Panc1 (cell line): ENCODE data around the gene CNNM2. TPM values are rescaled to one million over a fixed set of nuclear protein-coding genes. Genes with fewer than 3 reads are reported as not detected.

ENCODE experiments used
- ATAC-seq: fragments of 200-7000 bp; cut with Tn5 transposase; 2 replicates; pipeline ENCODE4 v1.9.1; 2020; ENCODE audit warnings: mild to moderate bottlenecking, moderate library complexity
- BruUV-seq: library from RNA; stranded (reverse); fragments of 400-500 nt; replicated peaks from 2 replicates; lab custom pipeline; 2021; lab: Mats Ljungman, UMichigan
- CTCF ChIA-PET: fragments of 300-600 bp; sonication (Branson Sonifier 250); formaldehyde crosslinking; loops from one replicate; lab custom pipeline; 2022; ENCODE audit warnings: antibody characterized with exemption; lab: Charles Lee
- POLR2A ChIA-PET: fragments of 300-600 bp; sonication (Branson Sonifier 250); formaldehyde crosslinking; loops from one replicate; lab custom pipeline; 2022; ENCODE audit warnings: antibody characterized with exemption; lab: Charles Lee
- DNase-seq: peaks from one replicate; pipeline ENCODE4 v3.0.0-alpha.2; 2010; ENCODE audit warnings: low read depth, low spot score
- H3K27ac ChIP-seq: 2 replicates; pipeline ENCODE4 v1.5.1; 2011; ENCODE audit warnings: mild to moderate bottlenecking, low read length, inconsistent platforms
- H3K27me3 ChIP-seq: fragments of 200-500 bp; sonication (Bioruptor generic); 2 replicates; pipeline ENCODE4 v1.6.0; 2014; ENCODE audit warnings: low read length, inconsistent platforms; ENCODE audit not compliant: control insufficient read depth, insufficient read depth
- H3K36me3 ChIP-seq: fragments of 200-500 bp; sonication (Bioruptor generic); 2 replicates; pipeline ENCODE4 v1.5.1; 2014; ENCODE audit warnings: inconsistent platforms, mild to moderate bottlenecking, low read length, moderate library complexity; ENCODE audit not compliant: control insufficient read depth, insufficient read depth
- H3K4me1 ChIP-seq: 2 replicates; pipeline ENCODE4 v1.5.1; 2011; ENCODE audit warnings: inconsistent platforms, mild to moderate bottlenecking, low read length, moderate library complexity; ENCODE audit not compliant: control insufficient read depth, insufficient read depth
- H3K4me3 ChIP-seq, 2 experiments: 2 replicates each; pipeline ENCODE4 v1.5.1; 2011 to 2012; ENCODE audit warnings: low read depth in 2 of 2, low read length in 2 of 2, mild to moderate bottlenecking in 2 of 2, inconsistent platforms in 1 of 2, moderate library complexity in 1 of 2
- H3K9me3 ChIP-seq: fragments of 200-500 bp; sonication (Bioruptor generic); 2 replicates; pipeline ENCODE4 v1.5.1; 2014; ENCODE audit warnings: low read depth, mild to moderate bottlenecking, inconsistent platforms, low read length, moderate library complexity; ENCODE audit not compliant: control insufficient read depth, insufficient read depth
- POLR2AphosphoS5 ChIP-seq: IDR thresholded peaks from 2 replicates; pipeline ENCODE4 v1.6.1; 2012; ENCODE audit warnings: mild to moderate bottlenecking, low read depth, low read length, moderate library complexity
- SIN3A ChIP-seq: IDR thresholded peaks from 2 replicates; pipeline ENCODE4 v1.6.1; 2012; ENCODE audit warnings: low read depth, mild to moderate bottlenecking, low read length, moderate library complexity, borderline replicate concordance; ENCODE audit not compliant: insufficient read depth
- TCF7L2 ChIP-seq: IDR thresholded peaks from 2 replicates; pipeline ENCODE4 v1.6.1; 2011; ENCODE audit warnings: mild to moderate bottlenecking, low read depth, low read length, inconsistent platforms
- in situ Hi-C: cut with HindIII; loops from 2 replicates; pipeline ENCODE4 v1.10.0; 2016; ENCODE audit warnings: low sequenced_read_pairs, low pct_unique_long_range_greater_than_20kb
- intact Hi-C: fragments of 100-400 bp; cut with micrococcal nuclease; formaldehyde crosslinking; loops from one replicate; pipeline ENCODE4 v1.10.0; 2022; ENCODE audit not compliant: unreplicated experiment
- total RNA-seq: library from RNA; stranded (reverse); gene quantifications from one replicate; pipeline ENCODE4 v1.2.1, GENCODE V29; 2021; ENCODE audit not compliant: unreplicated experiment
- TF ChIP-seq, protein P1 (sequence below): fragments of 450-650 bp; IDR thresholded peaks from 2 replicates; pipeline ENCODE4 v1.5.1; 2017; ENCODE audit warnings: mild to moderate bottlenecking
- TF ChIP-seq, protein P2 (sequence below), 2 experiments: IDR thresholded peaks; 2 replicates each; pipeline ENCODE4 v1.6.1; 2011 to 2012; ENCODE audit warnings: low read depth in 2 of 2, control low read depth in 1 of 2, low read length in 1 of 2, mild to moderate bottlenecking in 1 of 2, moderate library complexity in 1 of 2; ENCODE audit not compliant: insufficient read depth in 1 of 2

CNNM2 gene
- total RNA-seq, 1 experiment from 2014 or later, result 27.1 TPM

DNA sequence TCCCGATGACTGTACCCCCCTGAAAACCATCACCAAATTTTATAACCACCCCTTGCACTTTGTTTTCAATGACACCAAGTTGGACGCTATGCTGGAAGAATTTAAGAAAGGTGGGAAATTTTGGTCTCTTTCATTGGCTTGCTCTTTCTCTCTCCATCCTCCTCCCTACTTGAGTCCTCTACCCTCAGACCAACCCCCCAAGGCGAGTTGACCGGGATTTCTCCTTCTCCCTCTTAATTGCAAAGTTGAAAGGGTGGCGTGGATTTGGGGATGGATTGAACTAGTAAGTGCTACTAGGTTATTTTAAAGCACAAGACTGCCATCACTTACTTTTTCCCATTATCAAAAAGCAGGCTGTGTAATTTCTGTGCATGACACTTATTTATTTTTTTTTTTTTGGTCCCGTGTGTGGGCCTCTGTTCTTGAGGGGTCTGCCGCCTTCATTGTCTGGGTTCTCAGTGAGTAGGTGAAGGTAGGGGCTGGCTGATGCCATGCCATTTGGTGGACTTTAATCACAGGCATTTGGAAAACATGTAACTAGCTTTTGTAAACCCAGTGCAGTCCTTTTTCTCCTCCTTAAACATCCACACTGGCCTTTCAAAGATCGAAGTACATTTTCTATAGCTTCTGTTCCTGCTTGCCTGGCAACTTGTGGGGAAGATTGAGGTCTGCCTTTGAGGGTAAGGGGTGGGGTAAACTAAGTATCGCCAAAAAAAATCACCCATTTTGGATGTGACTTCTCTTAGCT, 2.1 kb downstream of the CNNM2 start:
- intact Hi-C loops (loop anchor here (2.0 kb wide), 1 partner anchor 69 kb away; no protein-coding TSS in a partner anchor), in situ Hi-C loops (no loop called here)
- ChIA-PET CTCF (interaction anchor here (0.5 kb wide), 1 partner anchor 31 kb away, joined by 5 read pairs; no protein-coding TSS in a partner anchor), POLR2A (no interaction called here)
- no peak for DNase-seq
- Histone ChIP-seq H3K27ac (peak overlapping the region; percentile 81), H3K36me3 (peaks cover 2% of the 10 kb centered on the region; the same call in 1 of the 2 replicates), H3K4me3 (peak overlapping the region; percentile 75 to 77), H3K27me3 (no peaks in the 10 kb centered on the region), H3K4me1 (peaks cover 34% of the 10 kb centered on the region), H3K9me3 (no peaks in the 10 kb centered on the region)
- BruUV-seq, result TSS peak; percentile 52
- ATAC-seq, result no peak
- TF ChIP-seq, protein P1, sequence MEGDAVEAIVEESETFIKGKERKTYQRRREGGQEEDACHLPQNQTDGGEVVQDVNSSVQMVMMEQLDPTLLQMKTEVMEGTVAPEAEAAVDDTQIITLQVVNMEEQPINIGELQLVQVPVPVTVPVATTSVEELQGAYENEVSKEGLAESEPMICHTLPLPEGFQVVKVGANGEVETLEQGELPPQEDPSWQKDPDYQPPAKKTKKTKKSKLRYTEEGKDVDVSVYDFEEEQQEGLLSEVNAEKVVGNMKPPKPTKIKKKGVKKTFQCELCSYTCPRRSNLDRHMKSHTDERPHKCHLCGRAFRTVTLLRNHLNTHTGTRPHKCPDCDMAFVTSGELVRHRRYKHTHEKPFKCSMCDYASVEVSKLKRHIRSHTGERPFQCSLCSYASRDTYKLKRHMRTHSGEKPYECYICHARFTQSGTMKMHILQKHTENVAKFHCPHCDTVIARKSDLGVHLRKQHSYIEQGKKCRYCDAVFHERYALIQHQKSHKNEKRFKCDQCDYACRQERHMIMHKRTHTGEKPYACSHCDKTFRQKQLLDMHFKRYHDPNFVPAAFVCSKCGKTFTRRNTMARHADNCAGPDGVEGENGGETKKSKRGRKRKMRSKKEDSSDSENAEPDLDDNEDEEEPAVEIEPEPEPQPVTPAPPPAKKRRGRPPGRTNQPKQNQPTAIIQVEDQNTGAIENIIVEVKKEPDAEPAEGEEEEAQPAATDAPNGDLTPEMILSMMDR, result no peak

DNA sequence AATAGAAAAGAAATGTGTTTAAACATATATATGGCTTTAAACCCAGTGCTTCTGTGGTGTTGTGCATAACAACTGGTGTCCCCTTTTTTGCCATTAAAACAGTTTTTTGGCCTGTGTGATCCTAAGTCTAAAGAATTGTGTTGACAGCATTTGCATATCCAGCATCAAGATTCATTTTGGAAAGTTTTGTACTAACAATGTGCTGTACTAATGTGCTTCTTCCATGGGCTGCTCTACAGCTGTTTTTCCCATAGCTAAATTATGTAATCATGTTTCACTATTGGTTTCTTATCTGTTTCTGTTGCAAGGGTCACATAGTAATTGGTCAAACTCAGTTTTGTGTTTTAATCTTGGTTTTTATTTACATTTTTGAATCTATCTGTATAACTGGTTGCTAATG, 5.5 kb downstream of the CNNM2 start:
- H3K4me3 ChIP-seq, result no peak overlapping the region
- in situ Hi-C loops, result no loop called here
- no peaks in the 10 kb centered on the region for H3K27me3 ChIP-seq
- ChIA-PET POLR2A (interaction anchor here (0.6 kb wide), 1 partner anchor 503 kb away, joined by 3 read pairs; the partner anchor contains the start of gene FBXL15), CTCF (no interaction called here)
- no peak overlapping the region for H3K27ac ChIP-seq
- intact Hi-C loops, result no loop called here
- no peaks in the 10 kb centered on the region for H3K9me3 ChIP-seq
- no peak for ATAC-seq
- TF ChIP-seq, protein P2, sequence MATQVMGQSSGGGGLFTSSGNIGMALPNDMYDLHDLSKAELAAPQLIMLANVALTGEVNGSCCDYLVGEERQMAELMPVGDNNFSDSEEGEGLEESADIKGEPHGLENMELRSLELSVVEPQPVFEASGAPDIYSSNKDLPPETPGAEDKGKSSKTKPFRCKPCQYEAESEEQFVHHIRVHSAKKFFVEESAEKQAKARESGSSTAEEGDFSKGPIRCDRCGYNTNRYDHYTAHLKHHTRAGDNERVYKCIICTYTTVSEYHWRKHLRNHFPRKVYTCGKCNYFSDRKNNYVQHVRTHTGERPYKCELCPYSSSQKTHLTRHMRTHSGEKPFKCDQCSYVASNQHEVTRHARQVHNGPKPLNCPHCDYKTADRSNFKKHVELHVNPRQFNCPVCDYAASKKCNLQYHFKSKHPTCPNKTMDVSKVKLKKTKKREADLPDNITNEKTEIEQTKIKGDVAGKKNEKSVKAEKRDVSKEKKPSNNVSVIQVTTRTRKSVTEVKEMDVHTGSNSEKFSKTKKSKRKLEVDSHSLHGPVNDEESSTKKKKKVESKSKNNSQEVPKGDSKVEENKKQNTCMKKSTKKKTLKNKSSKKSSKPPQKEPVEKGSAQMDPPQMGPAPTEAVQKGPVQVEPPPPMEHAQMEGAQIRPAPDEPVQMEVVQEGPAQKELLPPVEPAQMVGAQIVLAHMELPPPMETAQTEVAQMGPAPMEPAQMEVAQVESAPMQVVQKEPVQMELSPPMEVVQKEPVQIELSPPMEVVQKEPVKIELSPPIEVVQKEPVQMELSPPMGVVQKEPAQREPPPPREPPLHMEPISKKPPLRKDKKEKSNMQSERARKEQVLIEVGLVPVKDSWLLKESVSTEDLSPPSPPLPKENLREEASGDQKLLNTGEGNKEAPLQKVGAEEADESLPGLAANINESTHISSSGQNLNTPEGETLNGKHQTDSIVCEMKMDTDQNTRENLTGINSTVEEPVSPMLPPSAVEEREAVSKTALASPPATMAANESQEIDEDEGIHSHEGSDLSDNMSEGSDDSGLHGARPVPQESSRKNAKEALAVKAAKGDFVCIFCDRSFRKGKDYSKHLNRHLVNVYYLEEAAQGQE (IDR thresholded peaks at IDR 0.05; ENCODE audit: insufficient read depth in 1 of 2, low read depth in 2 of 2, low read length in 1 of 2), result no peak
- TF ChIP-seq SIN3A (no peak), TCF7L2 (no peak), POLR2AphosphoS5 (no peak)
- TF ChIP-seq, protein P1, result no peak
- peaks cover 38% of the 10 kb centered on the region for H3K4me1 ChIP-seq
- H3K36me3 ChIP-seq, result peaks cover under 1% of the 10 kb centered on the region; the same call in 1 of the 2 replicates
- no peak for DNase-seq
- no TSS peak for BruUV-seq
